Fibroblast of upper back skin (primary cell): ENCODE results near the gene C4orf54.

Experiments used
- DNase-seq: peaks from one replicate; pipeline ENCODE4 v3.0.0-alpha.2; 2013

Gene C4orf54

DNA sequence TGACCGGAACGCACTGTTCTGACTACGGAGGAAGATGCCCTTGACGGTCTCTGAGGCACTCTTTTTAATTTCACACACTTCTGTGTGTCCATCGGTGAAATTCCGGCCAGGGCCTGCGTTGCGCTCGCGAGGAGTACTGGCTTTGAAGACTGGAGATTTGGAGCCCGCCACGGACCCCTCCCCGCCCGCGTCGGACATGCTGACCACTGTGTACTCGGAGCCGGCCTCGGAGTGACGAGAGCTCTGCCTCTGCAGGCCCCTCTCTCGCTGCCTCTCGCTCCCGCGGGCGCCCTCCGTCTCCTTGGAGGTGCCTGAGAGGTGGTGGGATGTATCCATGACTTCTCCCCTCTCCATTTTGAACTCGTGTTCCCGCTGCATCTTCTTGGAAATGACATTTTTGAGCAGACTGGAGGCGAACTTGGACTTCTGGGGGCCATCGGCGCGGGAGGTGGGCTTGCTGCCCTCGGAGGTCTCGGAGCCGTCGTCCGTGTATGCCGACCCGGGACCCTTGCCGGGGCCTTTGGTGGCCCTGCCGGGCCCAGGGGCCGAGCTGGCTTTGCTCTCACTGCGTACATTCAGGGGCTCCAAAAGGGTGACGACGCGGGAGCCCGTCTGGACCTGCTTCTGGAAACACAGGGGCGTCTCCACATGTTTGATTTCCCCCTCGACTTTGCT is 5.7 kb downstream of the C4orf54 start:
- DNase-seq = no peak

DNA sequence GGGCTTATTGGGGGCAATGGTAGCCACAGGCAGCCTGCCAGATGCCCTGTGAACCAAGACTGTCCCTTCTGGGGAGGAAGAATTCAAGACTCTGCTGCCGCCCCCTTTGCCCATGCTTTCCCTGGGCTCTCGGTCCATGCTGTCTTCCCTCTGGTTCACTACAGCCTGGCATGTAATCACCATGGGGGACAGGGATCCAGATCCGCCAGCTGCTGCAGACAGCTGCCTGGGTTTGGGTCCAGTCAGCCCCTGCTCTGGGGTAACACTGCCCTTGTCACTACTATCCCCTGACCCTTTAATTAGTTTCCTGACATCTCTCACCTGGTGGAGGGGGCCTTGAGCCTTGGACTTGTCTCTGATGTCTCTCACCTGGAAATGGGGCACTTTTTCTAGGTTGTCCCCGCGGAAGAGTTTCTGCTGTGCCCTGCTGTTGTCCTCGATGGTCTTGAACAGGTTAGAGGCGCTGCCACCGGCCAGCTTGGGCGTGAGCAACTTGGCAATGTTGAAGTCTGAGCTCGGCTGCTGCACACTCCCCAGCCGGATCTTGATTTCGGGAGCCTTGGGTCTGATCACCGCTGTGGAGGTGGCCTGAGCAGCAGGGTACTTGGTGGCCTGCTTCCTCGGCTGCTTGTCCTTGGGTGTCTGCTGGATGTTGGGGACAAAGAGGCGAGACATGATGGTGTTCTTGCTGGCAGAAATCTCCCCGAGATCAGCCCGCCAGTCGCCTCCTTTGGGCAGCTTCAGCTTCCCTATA is 6.4 kb downstream of the C4orf54 start:
- no peak for DNase-seq

DNA sequence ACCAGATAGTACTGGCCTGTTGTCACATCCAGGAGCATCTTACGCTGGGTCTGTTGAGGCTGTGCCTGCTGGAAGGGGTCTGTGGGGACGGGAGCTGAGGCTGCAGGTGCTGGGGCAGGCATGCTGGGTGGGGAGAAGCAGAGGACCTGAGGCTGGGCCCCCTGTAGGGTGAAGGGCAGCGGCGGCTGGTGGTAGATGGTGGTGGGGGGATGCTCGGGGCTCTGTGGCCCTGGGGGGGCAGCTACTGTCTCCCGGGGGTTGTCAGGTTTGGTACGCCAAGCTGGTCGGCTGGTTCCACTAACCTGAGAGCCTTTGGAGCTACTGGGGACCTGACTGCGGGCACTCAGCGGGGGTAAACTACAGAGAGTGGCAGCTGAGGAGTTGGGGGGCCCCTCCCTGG is 7.8 kb downstream of the C4orf54 start:
- no peak for DNase-seq

DNA sequence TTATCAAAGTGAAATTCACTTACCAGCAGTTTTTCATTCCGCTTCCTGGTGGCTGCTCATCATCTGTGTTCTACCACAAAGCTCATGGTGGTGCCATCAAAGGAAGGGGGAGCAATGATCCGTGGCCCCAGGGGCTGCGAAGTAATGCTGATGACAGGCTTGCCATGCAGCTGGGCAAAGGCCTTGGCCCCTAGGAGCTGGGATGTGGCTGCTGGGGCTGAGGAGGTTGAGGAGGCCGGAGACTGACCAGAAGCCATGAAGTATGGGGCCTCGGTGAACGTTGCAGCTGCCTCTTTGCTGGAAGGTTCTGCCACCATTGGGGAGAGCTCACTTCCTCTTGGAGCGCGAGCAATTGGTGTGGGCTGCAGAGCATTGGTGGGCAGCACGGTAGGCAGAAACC is 8.4 kb downstream of the C4orf54 start:
- DNase-seq = no peak

DNA sequence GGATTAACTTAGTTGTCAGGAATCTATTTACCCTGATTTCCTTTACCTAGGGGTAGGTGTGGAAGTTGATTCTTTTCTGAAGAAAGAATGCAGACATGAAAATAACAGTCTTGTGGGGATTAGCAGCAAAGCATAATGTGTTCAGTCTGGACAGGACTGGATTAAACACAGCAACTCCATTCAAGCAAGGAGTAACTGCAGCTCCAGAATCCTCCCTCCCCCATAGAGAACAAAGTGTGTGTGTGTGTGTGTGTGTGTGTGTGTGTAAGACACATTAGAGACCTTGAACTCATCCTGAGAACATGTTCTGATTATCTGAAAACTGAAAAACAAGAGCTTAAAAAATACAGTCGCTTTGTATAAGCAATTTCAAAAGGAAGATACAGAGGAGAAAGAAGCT is 9.3 kb downstream of the C4orf54 start:
- DNase-seq = no peak

DNA sequence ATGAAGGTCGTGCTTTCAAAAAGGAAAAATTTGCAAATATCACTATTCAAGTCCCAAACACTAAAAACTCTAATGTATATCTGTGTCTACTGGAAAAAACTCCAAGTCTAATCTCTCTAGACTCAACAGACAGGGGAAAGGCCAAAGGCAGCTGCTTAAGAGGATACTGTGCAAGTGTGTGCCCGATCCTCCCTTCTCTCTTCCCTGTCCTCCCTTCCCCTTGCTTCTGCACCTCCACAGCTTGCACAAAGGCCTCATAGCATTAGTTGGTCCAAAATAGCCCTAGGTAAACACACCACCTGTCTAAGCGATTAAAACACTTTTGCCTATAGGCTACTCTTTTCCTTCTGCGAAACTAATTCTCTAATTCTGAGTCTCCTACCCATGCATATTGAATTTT is 10.6 kb downstream of the C4orf54 start:
- DNase-seq = no peak

DNA sequence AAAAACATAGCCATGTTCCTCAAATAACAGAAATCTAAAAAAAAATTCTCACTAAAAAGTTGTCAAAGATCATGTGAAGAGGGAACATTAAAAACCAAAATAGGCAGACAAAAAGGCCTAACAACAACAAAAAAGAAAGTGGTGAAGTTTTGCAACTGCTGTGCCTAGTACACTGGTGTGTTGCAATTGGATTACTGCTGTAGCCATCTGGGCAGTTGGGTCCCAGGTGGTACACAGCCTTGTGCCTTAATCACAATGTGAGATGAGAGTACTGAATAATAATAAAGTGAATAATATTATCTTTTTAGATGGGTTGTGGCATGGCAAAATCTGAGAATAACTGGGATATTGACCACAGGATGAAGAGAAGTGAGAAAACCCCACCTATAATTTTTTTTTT is 12.0 kb downstream of the C4orf54 start:
- DNase-seq = no peak

DNA sequence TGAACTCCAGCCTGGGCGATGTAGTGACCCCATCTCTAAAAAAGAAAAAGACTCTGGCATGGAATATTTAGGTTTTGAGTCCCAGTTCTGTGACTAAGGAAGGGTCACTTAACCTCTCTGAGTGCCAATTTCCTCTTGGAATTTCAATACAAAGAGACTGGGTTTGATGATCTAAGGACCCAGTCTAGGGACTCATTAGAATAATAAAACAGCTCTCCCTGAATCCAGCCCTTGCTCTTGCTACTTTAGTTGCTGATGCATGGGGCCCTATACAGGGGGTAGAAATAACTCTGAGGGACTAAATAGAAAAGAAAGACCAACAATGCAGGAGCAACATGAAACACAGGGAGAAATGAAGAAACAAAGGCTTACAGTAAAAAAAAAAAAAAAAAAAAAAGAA is 12.6 kb downstream of the C4orf54 start:
- no peak for DNase-seq

DNA sequence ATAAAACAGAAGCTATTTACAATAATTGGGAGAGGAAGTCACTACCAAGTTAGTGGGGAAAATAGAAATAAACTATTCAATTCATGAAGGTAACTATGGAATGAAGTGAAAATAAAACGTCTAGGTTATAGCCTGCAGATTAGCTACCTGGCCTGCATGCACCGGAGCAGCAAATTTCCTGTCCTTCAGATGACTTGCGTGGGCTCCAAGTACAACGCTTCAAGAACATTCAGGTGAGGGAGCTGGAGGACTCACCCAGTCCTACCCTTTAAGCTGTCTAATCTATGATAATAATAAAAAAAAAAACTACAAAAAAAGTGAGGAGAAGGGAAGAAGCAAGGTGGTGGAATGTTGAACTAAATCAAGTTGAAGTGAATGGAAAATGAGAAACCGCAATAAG is 13.2 kb downstream of the C4orf54 start:
- DNase-seq = no peak

DNA sequence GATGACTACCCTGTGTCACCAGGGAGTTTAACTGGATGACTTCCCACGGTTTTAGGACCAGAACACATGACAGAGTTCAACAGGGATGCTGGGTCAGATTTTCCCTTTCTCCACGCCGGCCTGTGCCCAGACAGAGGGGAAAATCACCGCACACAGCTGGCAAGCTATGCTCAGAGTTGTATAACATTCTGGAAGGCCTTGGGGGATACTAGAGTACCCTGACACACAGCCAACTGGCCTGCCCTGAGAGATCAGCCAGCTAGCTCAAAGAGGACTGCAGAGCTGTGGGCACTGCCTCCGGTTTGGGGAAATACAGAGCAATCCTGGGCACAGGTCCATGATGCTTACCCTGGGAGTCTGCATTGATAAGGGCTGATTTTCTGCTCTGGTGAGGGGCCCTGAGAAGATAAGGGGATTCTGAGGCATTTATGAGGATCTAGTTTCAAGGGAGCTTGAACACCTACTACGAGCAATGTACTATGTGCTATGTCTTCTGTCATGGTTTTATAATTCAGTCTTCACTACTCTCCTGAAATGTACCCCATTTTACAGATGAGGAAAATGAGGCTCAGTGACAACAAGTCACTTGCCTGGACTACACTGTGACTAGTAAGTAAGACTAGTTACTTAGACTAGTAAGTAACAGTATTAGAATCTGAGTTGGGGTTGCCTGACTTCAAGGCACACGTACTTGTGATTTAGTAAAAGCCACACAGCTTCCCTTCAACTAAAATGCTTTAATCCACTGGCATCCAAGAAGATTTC is 14.7 kb downstream of the C4orf54 start:
- no peak for DNase-seq

DNA sequence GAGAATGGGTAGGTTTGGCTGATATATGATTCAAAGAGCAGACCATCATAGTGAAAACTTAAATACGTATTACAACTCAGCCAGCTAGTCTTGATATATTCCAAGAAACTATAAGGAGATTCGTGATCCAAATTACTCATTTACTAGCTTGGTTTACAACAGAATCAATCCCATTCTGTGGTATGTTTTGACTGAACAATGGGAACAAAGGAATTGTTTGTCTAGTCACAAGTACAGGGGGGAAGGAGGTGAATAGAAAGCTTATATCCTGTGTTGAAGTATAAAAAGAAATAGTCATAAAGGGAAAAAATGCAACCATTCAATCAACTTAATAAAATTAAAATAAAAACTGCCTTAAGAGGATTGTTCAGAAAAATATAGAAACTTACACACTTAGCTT is 17.0 kb downstream of the C4orf54 start:
- DNase-seq = no peak

DNA sequence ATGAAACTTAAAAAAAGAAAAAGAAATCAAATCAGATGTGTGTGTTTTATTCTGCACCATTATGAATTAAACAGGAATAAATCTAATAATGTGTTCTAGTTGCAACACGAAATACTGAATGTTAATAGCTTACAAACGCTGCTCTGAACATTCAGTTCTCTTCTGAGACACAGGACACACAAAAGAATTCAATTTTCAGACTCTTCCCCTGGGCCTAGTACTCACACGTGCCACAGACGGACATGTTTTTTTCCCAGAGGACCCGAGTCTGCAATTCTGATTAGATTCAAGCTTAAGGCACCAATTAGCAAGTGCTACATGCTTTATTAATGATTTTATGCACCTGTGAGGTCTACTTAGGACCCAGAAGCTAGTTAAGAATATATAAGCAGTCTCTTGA is 20.5 kb downstream of the C4orf54 start:
- no peak for DNase-seq

DNA sequence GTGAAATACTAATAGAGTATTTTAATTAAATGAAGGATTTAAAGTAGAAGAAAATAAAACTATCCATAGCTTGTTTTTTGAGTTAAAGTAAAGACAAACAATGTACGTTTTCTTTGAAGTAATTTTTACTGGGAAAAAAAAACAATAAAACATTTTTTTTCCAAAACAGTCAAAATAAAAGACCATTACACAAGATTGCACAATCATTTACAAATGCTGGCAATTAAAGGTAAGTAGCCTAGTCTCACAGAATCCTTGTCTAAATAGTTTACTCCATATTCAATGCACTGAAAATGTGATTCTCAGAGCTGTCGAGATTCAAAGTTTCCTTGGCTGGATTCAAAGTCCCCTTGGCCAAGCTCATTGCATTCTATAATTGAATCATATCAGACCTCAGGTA is 21.2 kb downstream of the C4orf54 start:
- no peak for DNase-seq

DNA sequence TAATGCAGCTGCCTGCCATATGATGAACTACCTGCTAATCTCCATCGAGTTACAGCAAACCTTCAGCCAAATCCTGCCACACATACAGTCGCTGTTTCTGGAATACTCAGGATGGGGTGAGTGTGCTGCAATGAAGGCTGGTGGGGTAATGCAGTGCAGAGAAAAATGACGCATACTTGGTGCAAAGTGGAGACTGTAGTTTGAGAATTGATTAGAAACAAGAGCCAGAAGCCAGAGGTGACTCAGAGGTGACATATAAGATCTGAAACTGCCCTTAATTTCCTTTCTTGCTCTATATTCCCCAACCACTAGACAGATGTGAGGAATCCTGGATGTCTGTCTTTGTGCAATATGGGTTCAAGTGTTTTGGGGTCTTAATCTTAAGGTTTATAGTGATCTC is 22.0 kb downstream of the C4orf54 start:
- DNase-seq = no peak

DNA sequence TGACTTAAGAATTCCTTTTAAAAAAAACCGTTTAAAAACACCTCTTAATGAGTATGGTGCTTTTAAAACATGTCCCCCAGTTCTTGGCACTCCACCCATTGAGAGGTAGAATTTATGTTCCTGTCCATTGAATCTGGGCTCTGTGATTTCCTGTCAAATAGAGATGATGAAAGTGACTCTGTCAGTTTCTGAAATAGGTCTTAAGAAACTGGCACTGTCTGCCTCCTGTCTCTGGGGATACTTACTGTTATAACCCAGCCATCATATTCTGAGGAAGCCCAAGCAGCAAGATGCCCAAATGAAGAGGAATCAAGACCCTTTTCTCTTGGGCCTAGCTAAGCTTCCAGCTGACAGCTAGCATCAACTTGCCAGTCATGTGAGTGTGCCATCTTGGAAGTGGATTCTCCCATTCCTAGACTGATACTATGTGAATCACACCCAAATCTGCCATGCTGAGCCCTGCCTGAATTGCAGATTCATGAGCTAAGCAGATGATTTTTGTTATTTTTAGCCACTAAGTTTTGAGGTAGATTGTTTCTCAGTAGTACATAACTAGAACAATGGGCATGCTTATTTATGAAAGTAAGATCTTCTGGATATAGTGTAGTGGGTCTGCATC is 22.8 kb downstream of the C4orf54 start:
- DNase-seq = no peak

DNA sequence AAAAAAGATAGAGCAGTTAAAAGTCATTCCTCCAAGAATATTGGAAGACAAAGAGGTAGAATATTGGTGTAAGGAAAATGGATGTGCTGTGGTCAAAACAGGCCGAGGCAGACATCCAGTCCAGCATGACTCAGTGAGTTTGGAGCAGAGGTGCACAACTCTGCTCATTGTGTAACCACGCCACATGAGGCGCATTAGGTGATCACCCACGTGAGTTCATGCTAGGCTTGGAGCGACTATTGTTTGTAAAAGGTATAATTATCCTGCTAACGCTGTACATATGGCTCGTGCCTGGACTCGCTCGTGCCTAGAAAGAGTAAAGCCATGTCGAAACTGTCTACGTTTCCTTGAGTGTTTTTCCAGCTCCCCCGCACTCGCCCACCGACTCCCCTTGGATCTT is 23.9 kb downstream of the C4orf54 start:
- no peak for DNase-seq

DNA sequence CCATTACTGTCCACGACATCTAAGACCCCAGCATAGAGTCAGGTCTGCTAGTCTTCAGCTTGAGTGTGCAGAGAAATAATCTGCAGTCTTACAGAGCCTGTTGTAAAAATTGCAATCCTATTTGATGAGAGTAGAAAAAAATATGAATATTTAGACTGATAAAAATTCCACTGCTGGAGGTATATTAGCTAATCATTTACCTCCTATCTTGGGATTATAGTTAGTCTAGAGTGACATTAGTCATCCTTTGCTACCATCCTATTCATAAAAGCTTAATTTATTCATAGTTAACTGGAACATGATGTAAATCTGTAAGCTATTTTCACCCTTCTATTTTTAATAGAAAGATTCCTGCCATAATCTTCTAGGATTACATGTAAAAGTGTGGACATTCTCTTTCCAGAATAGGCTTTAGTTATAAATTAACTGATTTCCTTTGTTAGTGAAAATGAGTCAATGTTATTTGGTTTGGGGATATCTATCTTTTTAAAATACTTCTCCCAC is 26.7 kb downstream of the C4orf54 start:
- no peak for DNase-seq

DNA sequence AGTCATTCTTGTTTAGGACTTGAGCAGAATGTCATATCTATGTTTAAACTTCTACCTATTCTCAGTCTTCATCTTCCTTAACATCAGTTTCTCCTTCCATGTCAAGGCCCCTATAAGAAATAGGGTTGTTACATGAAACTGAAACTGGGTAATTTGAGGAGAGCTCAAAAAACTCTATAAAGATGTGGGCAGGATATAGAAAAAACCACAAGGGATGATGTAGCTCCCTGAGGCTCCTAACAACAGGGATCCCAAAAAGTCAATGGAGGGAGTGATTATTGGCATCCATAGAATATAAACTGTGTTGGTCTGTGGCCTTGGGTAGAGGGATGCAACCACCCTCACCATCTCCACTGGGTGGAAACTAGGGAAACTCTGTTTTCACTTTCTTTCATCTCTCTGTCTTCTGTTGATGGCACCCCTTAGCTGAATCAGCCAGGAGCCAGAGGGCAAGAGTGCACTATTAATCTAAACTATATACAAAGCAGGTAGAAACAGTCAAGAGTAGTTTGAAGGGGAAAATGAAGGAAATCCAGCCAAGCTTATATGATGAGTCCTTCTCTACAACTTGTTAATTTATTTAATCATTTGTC is 27.6 kb downstream of the C4orf54 start:
- DNase-seq = no peak

DNA sequence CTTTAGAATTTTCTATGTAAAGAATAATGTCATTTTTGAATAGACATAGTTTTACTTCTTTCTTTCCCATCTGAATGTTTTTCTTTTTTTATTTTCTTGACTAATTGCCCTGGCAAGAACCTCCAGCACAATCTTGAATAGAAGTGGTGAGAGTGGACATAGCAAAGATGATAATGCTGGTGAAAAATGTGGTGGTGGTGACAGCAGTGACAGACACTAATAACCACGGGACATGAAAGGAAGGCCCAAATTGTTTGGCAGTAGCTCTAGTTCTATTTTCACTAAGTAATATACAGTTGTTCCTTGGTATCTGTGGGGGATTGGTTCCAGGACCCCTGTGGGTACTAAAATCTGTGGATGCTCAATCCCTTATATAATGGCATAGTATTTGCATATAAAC is 29.6 kb downstream of the C4orf54 start:
- DNase-seq = no peak

DNA sequence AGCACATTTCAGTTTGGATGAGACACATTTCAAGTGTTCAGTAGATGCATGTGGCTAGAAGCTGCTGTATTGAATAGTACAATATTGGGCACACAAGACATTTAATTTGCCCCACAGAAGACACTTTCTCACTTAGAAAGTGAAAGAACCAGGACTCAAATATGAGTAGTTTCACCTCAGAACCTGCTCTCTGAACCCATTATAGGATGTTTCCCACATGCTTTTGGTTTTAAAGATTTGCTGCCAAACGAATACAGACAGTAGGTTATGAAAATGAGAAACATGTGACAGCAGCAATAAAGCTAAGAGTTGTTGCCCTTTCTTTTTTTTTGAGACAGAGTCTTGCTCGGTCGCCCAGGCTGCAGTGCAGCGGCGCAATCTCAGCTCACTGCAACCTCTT is 32.3 kb downstream of the C4orf54 start:
- no peak for DNase-seq

DNA sequence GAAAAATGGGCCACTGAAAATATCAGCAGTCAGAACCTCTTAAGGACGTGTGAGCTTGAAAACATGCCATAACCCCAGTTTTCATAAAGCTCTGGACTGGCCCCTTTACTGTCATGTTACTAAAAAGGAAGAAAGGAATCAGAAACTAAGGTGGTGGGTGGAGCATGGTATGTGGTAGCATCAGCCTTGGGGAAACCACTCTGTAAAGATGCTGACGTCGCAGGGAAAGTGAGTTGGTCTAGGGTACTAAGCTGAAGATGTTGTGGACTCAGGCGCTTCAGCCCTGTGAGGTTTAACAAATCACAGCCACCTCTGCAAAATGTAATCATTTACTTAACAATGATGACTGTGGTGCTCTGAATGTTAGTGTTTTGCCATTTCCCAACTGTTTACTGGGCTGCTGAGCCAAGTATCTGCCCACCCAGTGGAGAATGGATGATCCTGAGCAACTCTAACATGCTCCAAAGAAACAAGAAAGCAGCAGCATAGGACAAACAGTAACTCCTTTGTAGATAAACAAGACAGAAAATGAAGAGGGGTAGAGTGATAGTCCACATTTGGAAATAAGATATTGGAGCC is 33.4 kb downstream of the C4orf54 start:
- no peak for DNase-seq

DNA sequence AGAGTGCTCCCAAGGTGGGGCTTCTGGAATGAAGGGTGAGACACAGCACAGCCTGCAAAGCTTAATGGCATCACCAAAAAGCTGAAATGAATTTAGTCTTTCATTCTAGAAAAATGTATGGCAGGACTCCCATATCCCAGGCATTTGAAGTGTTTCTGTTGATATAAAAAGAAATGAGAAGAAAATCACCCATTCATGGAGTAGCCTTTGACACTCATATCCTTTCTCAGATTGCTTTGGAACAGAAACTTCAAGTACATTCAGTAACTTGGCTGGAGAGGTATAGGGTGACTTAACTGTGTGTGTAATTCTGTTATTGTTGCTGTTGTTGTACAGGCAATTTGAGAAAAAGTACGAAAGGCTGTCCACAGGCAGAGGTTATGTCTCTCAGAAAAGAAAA is 35.3 kb downstream of the C4orf54 start:
- no peak for DNase-seq

DNA sequence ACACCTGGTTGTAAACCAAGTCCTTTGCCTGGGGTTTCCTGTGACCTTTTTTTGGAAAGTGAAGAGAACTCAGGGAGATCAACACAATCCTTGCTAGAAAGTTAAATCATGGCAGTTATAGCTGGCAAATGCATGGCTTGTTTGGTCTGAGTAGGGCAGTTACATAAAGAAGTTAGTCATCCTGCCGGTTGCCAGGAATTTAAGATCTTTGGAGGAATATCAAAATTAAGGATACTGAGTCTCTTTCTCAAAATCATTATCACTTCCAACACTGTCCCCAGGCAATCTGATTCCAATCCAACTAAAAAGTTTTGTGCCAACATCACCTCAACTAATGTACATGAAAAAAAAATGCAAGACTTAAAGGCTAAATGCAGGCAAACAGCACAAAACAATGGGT is 40.3 kb downstream of the C4orf54 start:
- no peak for DNase-seq
